Anterior cingulate cortex (tissue), 58 donors: ENCODE results near the gene SP2.

ENCODE experiments used
- DNase-seq, 58 donors: peaks; one replicate each; lab custom pipeline; 2025; lab: John Stamatoyannopoulos, UW

Gene SP2

DNA sequence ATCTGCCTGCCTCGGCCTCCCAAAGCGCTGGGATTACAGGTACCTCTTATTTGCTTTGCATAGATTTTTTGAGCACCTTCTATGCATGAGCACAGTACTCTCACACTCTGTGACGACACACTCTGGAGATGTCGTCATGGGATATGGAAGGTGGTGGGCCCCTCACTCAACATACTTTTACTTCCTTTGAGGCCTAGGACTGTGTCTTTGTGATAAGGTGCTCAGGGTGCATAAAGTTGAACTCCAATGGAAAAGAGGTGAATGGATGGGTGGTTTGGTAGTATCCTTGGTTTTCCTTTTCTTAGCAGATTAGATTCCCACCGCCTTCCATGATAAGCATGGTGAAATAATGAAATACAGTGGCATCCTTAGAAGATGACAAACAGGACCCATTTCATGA is 68.8 kb downstream of the SP2 start:
- DNase-seq = no peak

DNA sequence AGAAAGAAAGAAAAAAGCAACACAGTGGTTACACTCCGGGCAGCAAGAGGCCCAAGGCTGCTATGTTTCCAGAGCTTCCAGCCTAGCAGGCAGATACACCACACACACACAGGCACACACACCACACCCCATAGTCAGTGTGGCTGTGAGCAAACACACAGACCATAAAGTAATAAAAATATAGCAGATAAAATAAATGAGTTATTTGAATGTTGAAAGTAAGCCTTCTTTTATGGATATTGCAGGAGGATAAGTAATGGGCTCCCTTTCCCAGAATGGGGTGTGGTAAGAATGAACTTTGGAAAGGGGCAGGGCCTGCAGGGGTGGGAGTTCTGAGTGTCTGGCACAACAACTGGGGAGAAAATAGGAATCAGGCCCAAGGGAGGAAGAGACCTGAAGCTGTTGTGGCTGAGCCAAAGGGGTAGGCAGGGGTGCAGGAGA is 70.1 kb downstream of the SP2 start:
- DNase-seq = no peak

DNA sequence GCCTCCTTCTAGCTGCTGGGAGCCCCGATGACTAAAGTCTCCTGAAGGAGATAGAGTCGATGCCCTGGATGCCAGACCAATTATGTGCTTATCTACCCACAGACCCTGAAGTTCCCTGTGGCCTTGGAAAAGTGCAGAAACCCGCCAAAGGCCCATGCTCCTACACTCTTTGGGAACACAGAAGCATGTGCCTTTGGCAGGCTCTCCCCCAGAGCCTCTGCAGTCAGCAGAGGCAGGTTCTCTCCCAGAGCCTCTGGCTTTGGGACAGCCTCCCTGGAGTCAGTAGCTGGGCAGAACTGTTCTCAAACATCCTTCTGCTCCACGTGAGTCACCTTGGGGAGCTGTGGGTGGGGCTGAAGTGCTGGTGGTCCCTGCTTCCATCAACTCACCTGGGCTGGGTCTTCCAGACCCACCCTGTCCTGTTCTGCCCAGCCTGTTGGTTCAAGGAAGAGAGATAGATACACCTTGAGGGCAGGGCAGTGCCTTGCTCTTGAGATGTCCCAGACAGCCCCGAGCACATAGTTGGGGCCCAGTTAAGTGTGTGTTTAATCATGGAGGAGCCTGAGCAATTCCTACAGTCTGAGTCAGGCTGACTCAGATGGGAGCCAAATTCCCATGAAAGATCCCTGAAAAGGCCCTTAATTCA is 71.7 kb downstream of the SP2 start:
- DNase-seq = no peak

DNA sequence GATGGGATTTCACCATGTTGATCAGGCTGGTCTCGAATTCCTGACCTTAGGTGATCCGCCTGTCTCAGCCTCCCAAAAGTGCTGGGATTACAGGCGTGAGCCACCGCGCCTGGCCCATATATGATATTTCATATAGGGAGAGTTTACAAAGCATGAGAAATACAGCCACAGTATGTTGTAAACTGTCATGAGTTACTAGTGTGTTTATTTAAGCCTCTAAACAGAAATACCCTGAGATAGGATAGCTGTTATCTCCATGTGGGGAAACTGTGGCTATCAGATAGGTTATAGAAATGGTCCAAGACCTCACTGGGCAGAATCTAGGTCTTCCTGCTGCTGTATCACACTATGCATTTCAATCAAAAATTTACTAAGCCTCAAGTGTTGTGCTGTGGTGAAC is 72.8 kb downstream of the SP2 start:
- no peak for DNase-seq

DNA sequence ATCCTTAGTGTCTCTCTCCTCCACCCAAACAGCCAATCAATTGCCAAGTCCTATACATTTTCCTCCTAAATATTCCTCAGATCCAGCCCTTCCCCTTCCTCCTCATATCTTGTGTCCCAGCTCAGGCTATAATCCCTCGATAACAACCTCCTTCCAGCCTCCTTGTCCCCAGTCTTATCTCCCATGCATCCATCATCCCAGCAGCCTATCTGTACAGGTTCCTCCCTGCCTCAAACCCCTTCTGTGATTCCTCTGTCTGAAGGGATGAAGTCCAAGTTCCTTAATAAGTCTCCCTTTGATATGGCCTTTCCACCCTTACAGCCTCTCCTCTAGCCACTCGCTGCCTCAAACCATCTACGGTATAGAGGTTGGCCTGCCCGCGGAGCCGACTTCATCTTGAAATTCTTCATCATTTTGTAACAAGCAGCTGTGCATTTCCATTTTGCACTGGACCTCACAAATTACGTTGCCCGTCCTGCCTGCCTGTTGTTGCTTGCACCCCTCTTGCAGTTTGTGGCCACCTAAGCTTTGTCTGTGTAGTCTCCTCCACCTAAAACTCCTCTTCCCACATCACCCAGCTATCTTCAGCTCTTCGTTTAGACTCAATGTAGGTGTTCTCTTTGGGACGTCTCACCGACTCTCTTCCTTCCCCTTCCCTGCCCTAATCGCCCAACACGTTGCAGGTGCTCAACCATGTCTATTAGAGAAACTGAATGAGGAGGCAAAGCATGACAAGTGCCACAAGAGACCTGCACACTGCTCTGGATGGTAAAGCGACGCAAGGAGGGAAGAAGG is 74.1 kb downstream of the SP2 start:
- peak in 1 of 58 donors; percentile 20 for DNase-seq

DNA sequence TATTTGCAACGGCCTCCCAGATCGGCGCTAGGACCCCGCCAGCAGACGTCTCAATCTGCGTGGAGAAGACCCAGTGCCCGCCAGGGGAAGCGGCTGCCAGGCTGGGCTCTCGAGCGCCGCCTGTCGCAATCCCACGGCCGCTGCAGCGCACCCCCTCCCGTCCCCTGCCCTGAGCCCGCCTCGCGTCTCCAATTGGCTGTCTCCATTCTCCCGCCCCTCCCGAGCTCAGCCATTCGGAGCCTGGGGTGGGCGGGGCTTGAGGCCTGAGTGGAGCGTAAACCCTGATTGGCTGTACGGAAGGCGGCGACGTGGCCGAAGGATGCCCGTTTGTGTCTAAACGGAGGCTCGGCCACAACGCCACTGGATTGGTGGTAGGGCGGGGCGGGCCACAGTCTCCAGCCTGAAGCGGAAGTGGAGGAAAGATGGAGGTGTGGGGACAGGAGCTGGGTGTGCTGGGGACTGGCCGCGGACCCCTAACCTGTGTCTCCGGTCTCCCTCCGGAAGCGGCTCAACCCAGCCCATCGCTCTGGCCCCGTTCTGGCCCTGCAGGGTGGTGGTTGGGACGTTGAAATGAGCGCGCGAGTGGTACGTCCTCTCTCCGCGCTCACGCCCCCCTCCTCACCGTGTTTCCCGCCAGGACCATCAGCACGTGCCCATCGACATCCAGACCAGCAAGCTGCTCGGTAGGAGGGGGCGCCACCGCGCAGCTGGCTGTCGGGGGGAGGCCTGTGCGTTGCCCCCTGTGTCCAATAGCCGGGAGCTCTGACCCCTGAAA is 74.9 kb downstream of the SP2 start, which contains the start of gene CDK5RAP3:
Gene CDK5RAP3, plus strand, starts transcription at position 389 of the 775 bp plus-strand sequence. Its CDS starts 34 bp downstream, at position 423.
- peak; percentile 78 to 100 (median 99) for DNase-seq

GRCh38 chr17:47973541-47973940 is 77.5 kb downstream of the SP2 start:
- no peak for DNase-seq

DNA sequence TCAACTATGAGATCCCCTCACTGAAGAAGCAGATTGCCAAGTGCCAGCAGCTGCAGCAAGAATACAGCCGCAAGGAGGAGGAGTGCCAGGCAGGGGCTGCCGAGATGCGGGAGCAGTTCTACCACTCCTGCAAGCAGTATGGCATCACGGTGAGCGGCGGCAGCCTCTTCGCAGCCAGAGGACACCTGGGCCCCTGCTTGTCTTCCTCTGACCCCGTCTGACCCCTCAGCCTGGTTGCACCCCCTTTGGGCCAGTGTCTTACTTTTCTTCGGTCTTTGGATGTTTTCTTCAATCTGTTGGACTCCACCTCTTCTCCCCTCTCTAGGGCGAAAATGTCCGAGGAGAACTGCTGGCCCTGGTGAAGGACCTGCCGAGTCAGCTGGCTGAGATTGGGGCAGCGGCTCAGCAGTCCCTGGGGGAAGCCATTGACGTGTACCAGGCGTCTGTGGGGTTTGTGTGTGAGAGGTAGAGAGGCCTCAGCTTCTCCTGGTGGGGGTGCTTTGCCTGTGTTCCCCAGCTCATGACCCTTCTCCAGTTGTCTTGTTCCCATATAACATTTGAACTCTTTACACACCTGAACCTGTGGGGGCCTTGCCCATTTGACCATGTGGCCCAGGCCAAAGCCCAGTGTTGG is 79.3 kb downstream of the SP2 start:
- no peak for DNase-seq

GRCh38 chr17:47975823-47976205 is 79.8 kb downstream of the SP2 start:
- DNase-seq = no peak

- peak in 35 of 58 donors; percentile 3 to 65 (median 24) for DNase-seq
These were observed 82.3 kb downstream of the SP2 start for GRCh38 chr17:47978324-47978723.
